Tibial nerve (tissue), 4 donors: ENCODE measurements around the gene SNTB2.

Experiments
- EP300 ChIP-seq, 2 donors: sonication (generic); formaldehyde crosslinking; IDR thresholded peaks; one replicate each; pipeline ENCODE4 v1.6.1; 2017; ENCODE audit warnings: antibody characterized with exemption in 2 of 2, mild to moderate bottlenecking in 1 of 2
- POLR2A ChIP-seq, 2 donors: fragments of 450-650 bp; IDR thresholded peaks; one replicate each; pipeline ENCODE4 v1.6.1; 2017; ENCODE audit warnings: antibody characterized with exemption in 2 of 2, mild to moderate bottlenecking in 2 of 2, moderate library complexity in 2 of 2
- TF ChIP-seq, protein P1 (sequence below), 5 experiments: fragments of 200-600 bp in 3 of 5; fragments of 450-650 bp in 2 of 5; sonication (generic) in 3 of 5; IDR thresholded peaks; one replicate each; pipeline ENCODE4 v1.5.1; 2016 to 2019; ENCODE audit warnings: antibody characterized with exemption in 5 of 5, mild to moderate bottlenecking in 3 of 5, moderate library complexity in 2 of 5

DNA sequence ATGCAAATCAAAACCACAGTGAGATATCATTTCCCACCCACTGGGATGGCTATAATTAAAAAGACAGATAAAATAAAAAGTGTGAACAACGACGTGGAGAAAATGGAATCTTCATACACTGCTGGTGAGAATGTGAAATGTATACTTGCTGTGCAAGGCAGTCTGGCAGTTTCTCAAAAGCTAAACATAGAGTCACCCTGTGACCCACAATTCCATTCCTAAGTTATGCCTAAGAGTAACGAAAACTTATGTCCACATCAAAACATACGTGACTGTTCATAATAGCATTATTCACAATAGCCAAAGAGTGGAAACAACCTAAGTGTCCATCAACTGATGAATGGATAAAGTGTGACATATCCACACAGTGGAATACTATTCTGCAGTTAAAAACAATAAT, 86.0 kb downstream of the SNTB2 start:
- TF ChIP-seq, protein P1, sequence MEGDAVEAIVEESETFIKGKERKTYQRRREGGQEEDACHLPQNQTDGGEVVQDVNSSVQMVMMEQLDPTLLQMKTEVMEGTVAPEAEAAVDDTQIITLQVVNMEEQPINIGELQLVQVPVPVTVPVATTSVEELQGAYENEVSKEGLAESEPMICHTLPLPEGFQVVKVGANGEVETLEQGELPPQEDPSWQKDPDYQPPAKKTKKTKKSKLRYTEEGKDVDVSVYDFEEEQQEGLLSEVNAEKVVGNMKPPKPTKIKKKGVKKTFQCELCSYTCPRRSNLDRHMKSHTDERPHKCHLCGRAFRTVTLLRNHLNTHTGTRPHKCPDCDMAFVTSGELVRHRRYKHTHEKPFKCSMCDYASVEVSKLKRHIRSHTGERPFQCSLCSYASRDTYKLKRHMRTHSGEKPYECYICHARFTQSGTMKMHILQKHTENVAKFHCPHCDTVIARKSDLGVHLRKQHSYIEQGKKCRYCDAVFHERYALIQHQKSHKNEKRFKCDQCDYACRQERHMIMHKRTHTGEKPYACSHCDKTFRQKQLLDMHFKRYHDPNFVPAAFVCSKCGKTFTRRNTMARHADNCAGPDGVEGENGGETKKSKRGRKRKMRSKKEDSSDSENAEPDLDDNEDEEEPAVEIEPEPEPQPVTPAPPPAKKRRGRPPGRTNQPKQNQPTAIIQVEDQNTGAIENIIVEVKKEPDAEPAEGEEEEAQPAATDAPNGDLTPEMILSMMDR (IDR thresholded peaks at IDR 0.05), result no peak
- no peak for TF ChIP-seq POLR2A (IDR thresholded peaks at IDR 0.05)
- TF ChIP-seq EP300 (IDR thresholded peaks at IDR 0.05), result no peak
